AML-193 (cell line): ENCODE measurements around the gene SLITRK2.

Experiments
- DNase-seq, 2 experiments: peaks; one replicate each; lab custom pipeline; 2025; lab: John Stamatoyannopoulos, UW

SLITRK2 gene

DNA sequence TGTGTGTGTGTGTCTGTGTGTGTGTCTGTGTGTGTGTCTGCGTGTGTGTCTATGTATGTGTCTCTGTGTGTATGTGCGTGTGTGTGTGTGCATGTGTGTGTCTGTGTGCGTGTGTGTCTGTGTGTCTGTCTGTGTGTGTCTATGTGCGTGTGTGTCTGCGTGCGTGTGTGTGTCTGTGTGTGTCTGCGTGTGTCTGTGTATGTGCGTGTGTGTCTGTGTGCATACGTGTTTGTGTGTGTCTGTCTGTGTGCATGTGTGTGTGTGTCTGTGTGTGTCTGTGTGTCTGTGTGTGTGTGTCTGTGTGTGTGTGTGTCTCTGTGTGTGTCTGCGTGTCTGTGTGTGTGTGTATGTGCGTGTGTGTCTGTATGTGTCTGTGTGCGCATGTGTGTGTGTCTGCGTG is 35.6 kb downstream of the SLITRK2 start:
- DNase-seq = no peak

GRCh38 chrX:145856181-145856580 is 38.6 kb downstream of the SLITRK2 start:
- DNase-seq = no peak

DNA sequence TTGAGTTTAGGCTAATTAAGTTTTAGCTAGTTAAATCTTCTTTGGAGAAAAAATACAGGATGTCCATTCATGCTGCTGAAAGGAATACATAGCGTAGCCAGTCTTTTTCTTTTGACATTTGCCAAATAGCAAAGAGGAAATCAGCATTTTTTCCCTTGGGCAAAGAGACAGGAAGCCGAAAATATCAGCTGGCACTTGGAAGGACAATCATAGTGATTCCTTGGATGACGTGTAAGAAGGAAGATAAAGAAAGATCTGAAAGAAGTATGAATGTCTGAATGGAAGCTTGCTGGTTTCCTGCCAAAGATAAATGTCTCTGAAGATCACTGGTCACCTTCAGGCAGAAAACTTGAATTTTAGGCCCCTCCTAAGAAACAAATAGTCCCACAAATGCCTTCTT is 44.2 kb downstream of the SLITRK2 start:
- no peak for DNase-seq

DNA sequence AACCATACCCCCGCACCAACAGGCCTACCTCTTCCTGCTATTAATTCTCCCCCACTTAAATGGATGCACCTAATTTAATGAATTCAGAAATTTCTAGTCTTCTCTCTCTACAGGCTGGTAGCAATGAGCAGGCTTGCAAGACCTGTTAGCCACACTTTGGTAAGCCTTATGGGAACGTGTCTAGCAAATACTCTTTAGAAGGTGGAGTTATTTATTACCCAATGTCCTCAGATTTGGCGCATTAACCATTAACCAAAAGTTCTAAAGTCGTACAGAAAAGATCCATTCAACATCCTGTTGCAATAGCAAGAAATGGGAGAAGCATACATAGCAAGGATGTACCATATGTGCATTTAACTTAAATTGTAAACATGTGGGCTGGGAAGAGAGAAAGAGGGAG is 47.5 kb downstream of the SLITRK2 start:
- no peak for DNase-seq
